Calu3 (cell line): Measurements from ENCODE around the gene NRN1L. TPM values are rescaled to one million over a fixed set of nuclear protein-coding genes. Genes with fewer than 3 reads are reported as not detected.

Source experiments
- BruUV-seq: library from RNA; stranded (reverse); fragments of 400-500 nt; replicated peaks from 2 replicates; lab custom pipeline; 2021; lab: Mats Ljungman, UMichigan
- CTCF ChIA-PET: fragments of 300-600 bp; sonication (Branson Sonifier 250); formaldehyde crosslinking; loops from one replicate; lab custom pipeline; 2022; ENCODE audit warnings: antibody characterized with exemption; lab: Charles Lee
- DNase-seq: peaks from one replicate; pipeline ENCODE4 v3.0.0; 2022
- H3K27ac Mint-ChIP-seq: one replicate; pipeline ENCODE4 v1.8.0; 2022; ENCODE audit warnings: mixed read lengths; ENCODE audit not compliant: unreplicated experiment
- H3K27me3 Mint-ChIP-seq: one replicate; pipeline ENCODE4 v1.8.0; 2022; ENCODE audit warnings: mixed read lengths; ENCODE audit not compliant: unreplicated experiment
- H3K36me3 Mint-ChIP-seq: one replicate; pipeline ENCODE4 v1.8.0; 2022; ENCODE audit warnings: mild to moderate bottlenecking, moderate library complexity, mixed read lengths; ENCODE audit not compliant: insufficient read depth, unreplicated experiment
- H3K4me1 Mint-ChIP-seq: one replicate; pipeline ENCODE4 v1.8.0; 2022; ENCODE audit warnings: mild to moderate bottlenecking, low read depth, mixed read lengths; ENCODE audit not compliant: unreplicated experiment
- H3K4me3 Mint-ChIP-seq: one replicate; pipeline ENCODE4 v1.8.0; 2022; ENCODE audit warnings: mild to moderate bottlenecking, low read depth, moderate library complexity, mixed read lengths; ENCODE audit not compliant: unreplicated experiment
- H3K9me3 Mint-ChIP-seq: one replicate; pipeline ENCODE4 v1.8.0; 2022; ENCODE audit warnings: low read depth, mixed read lengths; ENCODE audit not compliant: unreplicated experiment
- intact Hi-C: fragments of 100-400 bp; cut with micrococcal nuclease; formaldehyde crosslinking; loops from one replicate; pipeline ENCODE4 v1.10.0; 2022; ENCODE audit not compliant: unreplicated experiment
- total RNA-seq: library from RNA; stranded (reverse); gene quantifications from 2 replicates; pipeline ENCODE4 v1.2.3, GENCODE V29; 2022
- TF ChIP-seq, protein P1 (sequence below): fragments of 200-600 bp; IDR thresholded peaks from one replicate; pipeline ENCODE4 v1.8.0; 2022; ENCODE audit warnings: antibody characterized with exemption; ENCODE audit not compliant: unreplicated experiment

The NRN1L gene
- total RNA-seq, 1 experiment from 2014 or later, result not detected

DNA sequence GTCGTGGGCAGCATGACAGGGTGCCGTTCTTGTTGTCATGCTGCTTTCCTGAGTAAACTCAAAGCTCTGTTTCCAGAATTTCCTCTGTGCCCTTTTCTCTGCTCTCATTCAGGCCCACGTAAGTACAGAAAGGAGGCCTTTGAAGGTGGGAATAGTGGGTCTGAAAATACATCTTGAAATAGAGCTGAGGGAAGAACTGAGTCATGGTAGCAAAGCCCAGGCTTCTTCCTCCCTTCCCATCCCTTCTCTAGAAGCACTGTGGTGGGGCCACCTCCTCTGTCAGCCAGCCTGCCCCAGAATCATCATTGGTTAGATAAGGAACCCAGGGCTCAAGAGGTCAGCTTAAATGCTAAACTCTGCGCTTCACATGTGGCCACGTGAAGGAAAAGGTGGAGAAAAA is 37.5 kb downstream of the NRN1L start:
- Mint-ChIP-seq H3K36me3 (peaks cover 19% of the 10 kb centered on the region), H3K9me3 (no peaks in the 10 kb centered on the region), H3K4me3 (no peak overlapping the region), H3K27ac (no peak overlapping the region), H3K27me3 (no peaks in the 10 kb centered on the region), H3K4me1 (peaks cover 8% of the 10 kb centered on the region)
- no TSS peak for BruUV-seq
- TF ChIP-seq, protein P1, sequence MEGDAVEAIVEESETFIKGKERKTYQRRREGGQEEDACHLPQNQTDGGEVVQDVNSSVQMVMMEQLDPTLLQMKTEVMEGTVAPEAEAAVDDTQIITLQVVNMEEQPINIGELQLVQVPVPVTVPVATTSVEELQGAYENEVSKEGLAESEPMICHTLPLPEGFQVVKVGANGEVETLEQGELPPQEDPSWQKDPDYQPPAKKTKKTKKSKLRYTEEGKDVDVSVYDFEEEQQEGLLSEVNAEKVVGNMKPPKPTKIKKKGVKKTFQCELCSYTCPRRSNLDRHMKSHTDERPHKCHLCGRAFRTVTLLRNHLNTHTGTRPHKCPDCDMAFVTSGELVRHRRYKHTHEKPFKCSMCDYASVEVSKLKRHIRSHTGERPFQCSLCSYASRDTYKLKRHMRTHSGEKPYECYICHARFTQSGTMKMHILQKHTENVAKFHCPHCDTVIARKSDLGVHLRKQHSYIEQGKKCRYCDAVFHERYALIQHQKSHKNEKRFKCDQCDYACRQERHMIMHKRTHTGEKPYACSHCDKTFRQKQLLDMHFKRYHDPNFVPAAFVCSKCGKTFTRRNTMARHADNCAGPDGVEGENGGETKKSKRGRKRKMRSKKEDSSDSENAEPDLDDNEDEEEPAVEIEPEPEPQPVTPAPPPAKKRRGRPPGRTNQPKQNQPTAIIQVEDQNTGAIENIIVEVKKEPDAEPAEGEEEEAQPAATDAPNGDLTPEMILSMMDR, result no peak
- CTCF ChIA-PET, result interaction anchor here (0.6 kb wide), 1 partner anchor 11 kb away, joined by 3 read pairs; no protein-coding TSS in a partner anchor
- intact Hi-C loops, result no loop called here
- no peak for DNase-seq

DNA sequence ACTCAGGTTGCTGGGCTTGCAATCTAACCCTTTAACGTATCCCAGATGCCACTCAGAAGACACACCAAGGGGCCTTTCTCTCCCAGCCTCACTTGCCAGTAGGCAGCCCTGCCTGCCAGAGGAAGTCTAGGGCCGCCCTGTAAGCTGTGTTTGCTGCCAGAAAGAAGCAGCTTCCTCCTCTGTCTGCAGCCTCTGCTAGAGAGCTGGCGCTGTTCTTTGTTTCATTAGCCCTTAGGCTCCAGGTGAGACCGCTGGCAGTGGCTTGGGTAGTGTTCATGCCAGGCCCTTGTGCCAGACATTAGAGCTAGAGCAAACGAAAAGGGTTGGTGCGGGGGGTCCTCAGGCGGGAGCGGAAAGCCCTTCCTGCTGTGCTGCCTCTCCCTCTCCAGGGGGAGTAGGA is 38.1 kb downstream of the NRN1L start:
- Mint-ChIP-seq H3K4me1 (peaks cover 3% of the 10 kb centered on the region), H3K4me3 (no peak overlapping the region), H3K27ac (no peak overlapping the region), H3K36me3 (peaks cover 19% of the 10 kb centered on the region), H3K27me3 (no peaks in the 10 kb centered on the region), H3K9me3 (no peaks in the 10 kb centered on the region)
- intact Hi-C loops, result no loop called here
- CTCF ChIA-PET, result interaction anchor here (0.6 kb wide), 1 partner anchor 10 kb away, joined by 3 read pairs; no protein-coding TSS in a partner anchor
- TF ChIP-seq, protein P1, result no peak
- DNase-seq, result no peak
- BruUV-seq, result no TSS peak

DNA sequence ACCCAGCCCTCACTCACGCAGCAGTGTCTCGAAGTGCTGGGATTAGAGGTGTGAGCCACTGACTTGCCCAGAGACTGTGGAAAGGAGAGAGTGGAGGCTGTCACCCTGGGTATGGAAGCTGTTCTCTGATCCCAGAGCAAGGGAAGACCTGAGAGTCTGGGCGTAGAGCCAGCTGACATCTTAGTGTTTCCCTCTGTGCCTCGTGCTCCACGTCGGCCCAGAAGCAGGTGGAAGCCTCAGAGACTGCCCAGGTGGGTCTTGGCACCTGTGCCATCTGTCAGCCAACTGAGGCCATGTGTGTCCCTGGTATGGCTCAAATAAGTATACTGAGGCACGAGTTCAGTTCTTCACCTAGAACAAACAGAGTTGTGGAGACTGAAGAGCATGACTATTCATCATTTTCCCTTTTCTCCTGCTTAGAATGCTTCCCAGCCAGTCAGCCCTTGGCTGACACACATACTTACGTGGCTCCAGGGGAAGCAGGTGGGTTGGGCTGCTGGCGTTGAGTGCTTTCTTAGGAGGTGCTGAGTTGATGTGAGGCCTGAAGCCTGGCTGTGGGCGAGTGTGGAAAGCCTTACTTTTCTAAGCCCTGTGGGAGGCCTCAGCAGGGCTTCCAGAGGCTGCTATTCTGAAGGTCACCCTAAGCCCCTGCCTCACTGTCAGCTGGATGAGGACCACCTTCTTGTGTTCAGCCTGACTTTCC is 38.9 kb downstream of the NRN1L start:
- DNase-seq, result no peak
- BruUV-seq, result no TSS peak
- H3K9me3 Mint-ChIP-seq, result no peaks in the 10 kb centered on the region
- TF ChIP-seq, protein P1, result no peak
- H3K4me3 Mint-ChIP-seq, result no peak overlapping the region
- no peaks in the 10 kb centered on the region for H3K27me3 Mint-ChIP-seq
- peaks cover 22% of the 10 kb centered on the region for H3K36me3 Mint-ChIP-seq
- H3K4me1 Mint-ChIP-seq, result no peaks in the 10 kb centered on the region
- intact Hi-C loops, result no loop called here
- H3K27ac Mint-ChIP-seq, result no peak overlapping the region
- CTCF ChIA-PET, result no interaction called here

DNA sequence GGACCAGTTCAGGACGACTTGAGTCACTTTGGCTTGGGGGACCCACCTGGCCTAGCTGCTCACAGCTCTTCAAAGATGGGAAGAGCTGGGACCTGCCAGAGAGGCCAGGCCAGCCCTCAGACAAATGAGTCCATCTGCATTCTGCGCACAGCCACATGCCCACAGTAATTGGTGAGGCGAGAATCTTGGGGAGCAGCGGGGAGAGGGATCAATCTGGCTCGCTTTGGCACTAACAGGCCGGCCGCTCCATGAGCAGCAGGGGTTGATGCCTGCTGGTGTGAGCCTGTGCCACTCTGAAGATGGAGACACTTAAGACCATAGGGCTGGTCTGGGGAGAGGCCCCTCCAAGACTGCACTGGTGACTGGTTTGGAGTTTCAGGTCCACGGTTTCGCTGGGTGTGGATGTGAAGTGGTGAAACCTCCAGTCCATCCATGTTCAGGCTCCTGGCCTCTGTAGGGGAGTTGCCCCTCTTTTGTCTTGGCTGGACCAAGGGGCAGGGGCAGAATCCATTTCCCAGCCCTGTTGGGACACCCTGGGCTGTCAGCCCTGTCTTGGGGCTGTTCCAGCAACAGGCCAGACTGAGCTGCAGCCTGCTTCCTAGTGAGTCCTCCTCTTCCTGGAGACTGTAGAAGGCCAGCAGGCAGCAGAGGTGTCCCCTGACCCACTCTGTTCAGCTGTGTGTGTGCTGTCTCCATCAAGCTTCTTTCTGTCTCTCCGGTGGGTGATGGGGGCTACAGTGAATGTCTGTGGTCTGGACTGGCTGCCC is 39.6 kb downstream of the NRN1L start:
- Mint-ChIP-seq H3K4me3 (no peak overlapping the region), H3K27ac (no peak overlapping the region), H3K27me3 (no peaks in the 10 kb centered on the region), H3K9me3 (no peaks in the 10 kb centered on the region), H3K4me1 (no peaks in the 10 kb centered on the region), H3K36me3 (peaks cover 23% of the 10 kb centered on the region)
- CTCF ChIA-PET, result no interaction called here
- TF ChIP-seq, protein P1, result no peak
- no TSS peak for BruUV-seq
- intact Hi-C loops, result no loop called here
- no peak for DNase-seq
